Measurements from ENCODE around the gene TTLL4. TPM values are rescaled to one million over a fixed set of nuclear protein-coding genes. Genes with fewer than 3 reads are reported as not detected.

TTLL4 gene
- total and polyA plus RNA-seq, 2 experiments from 2014 or later: 53.5 to 77.8 TPM

- no peaks in the 10 kb centered on the region for H3K4me1 Mint-ChIP-seq
- H3K9me3 Mint-ChIP-seq: peaks cover 26% of the 10 kb centered on the region
- no peak overlapping the region for H3K4me3 ChIP-seq
- H3K9me2 ChIP-seq (ENCODE audit: insufficient read depth): peaks cover 7% of the 10 kb centered on the region; the same call in 1 of the 2 replicates
- H3K27ac Mint-ChIP-seq: no peak overlapping the region
- H3K36me3 ChIP-seq (ENCODE audit: insufficient read depth): no peaks in the 10 kb centered on the region; the same call in 1 of the 2 replicates
- DNase-seq (ENCODE audit: low spot score) (no peak), ATAC-seq (no peak)
- peaks cover 1% of the 10 kb centered on the region for H3K27me3 Mint-ChIP-seq (ENCODE audit: insufficient read depth, low read depth, poor library complexity)
- no peaks in the 10 kb centered on the region for H3F3A ChIP-seq (replicated peaks; ENCODE audit: low read depth)
- no peaks in the 10 kb centered on the region for H4K20me1 ChIP-seq (replicated peaks; ENCODE audit: insufficient read depth)
- no peaks in the 10 kb centered on the region for H3K27me3 ChIP-seq (ENCODE audit: insufficient read depth)
- no peak overlapping the region for H2AFZ ChIP-seq
- no peak overlapping the region for H3K4me3 Mint-ChIP-seq
- no peaks in the 10 kb centered on the region for H3K79me2 ChIP-seq (replicated peaks; ENCODE audit: insufficient read depth)
- no peak overlapping the region for H3K27ac ChIP-seq (ENCODE audit: low read depth)
- TF ChIP-seq CTCF (conservative IDR thresholded peaks at IDR 0.05; ENCODE audit: low read depth in 2 of 2) (no peak), ETS1 (IDR thresholded peaks at IDR 0.05) (no peak), STAT1 (IDR thresholded peaks at IDR 0.05; ENCODE audit: unreplicated experiment) (no peak), CREB1 (CRISPR knock-in tag; IDR thresholded peaks at IDR 0.05; ENCODE audit: low read depth) (no peak), JUNB (IDR thresholded peaks at IDR 0.05; ENCODE audit: unreplicated experiment) (no peak), REST (IDR thresholded peaks at IDR 0.05; ENCODE audit: unreplicated experiment) (no peak), NANOG (IDR thresholded peaks at IDR 0.05; ENCODE audit: borderline replicate concordance) (no peak), ZNF114 (CRISPR knock-in tag; IDR thresholded peaks at IDR 0.05) (no peak), EZH2 (IDR thresholded peaks at IDR 0.05; ENCODE audit: low read depth, unreplicated experiment) (no peak), ZNF331 (CRISPR knock-in tag; IDR thresholded peaks at IDR 0.05; ENCODE audit: low read depth) (no peak)
- H3K4me1 ChIP-seq (ENCODE audit: insufficient read depth): no peaks in the 10 kb centered on the region
- no peak overlapping the region for H3K4me2 ChIP-seq
- H3K36me3 Mint-ChIP-seq (ENCODE audit: low read depth): peaks cover 24% of the 10 kb centered on the region
These were observed 63.2 kb downstream of the TTLL4 start for GRCh38 chr2:218773881-218774280.

Measured in GM23338 (cell line).